Mesenchymal stem cell (in vitro differentiated cells and primary cell): ENCODE results near the gene STX7.

Experiments used
- DNase-seq: peaks from one replicate; pipeline ENCODE4 v3.0.0-alpha.2; 2013
- H2AFZ ChIP-seq: one replicate; pipeline ENCODE4 v1.6.1; 2013; ENCODE audit warnings: low read depth, mild to moderate bottlenecking, control low read depth, inconsistent platforms, low read length, moderate library complexity
- H2AK5ac ChIP-seq: 2 replicates; pipeline ENCODE4 v1.6.1; 2013; ENCODE audit warnings: low read length, moderate library complexity, mild to moderate bottlenecking, inconsistent platforms; ENCODE audit not compliant: severe bottlenecking
- H2BK120ac ChIP-seq: one replicate; pipeline ENCODE4 v1.6.1; 2013; ENCODE audit warnings: low read depth, mild to moderate bottlenecking, inconsistent platforms, low read length, moderate library complexity
- H2BK12ac ChIP-seq, 2 experiments: one replicate each; pipeline ENCODE4 v1.6.1; 2013; ENCODE audit warnings: inconsistent platforms in 2 of 2, low read length in 2 of 2, mild to moderate bottlenecking in 2 of 2, moderate library complexity in 2 of 2, control low read depth in 1 of 2
- H2BK15ac ChIP-seq: one replicate; pipeline ENCODE4 v1.6.1; 2013; ENCODE audit warnings: mild to moderate bottlenecking, low read depth, inconsistent platforms; ENCODE audit not compliant: poor library complexity, severe bottlenecking
- H2BK5ac ChIP-seq: 2 replicates; pipeline ENCODE4 v1.6.1; 2013; ENCODE audit warnings: low read depth, mild to moderate bottlenecking, low read length, control low read depth, inconsistent platforms; ENCODE audit not compliant: poor library complexity, severe bottlenecking
- H3K14ac ChIP-seq, 2 experiments: one replicate each; pipeline ENCODE4 v1.6.1; 2013; ENCODE audit warnings: inconsistent platforms in 2 of 2, low read length in 2 of 2, control low read depth in 1 of 2, mild to moderate bottlenecking in 1 of 2, moderate library complexity in 1 of 2
- H3K18ac ChIP-seq, 2 experiments: one replicate each; pipeline ENCODE4 v1.6.1; 2013; ENCODE audit warnings: inconsistent platforms in 2 of 2, low read length in 2 of 2, control low read depth in 1 of 2, low read depth in 1 of 2, mild to moderate bottlenecking in 1 of 2
- H3K23ac ChIP-seq, 2 experiments: one replicate each; pipeline ENCODE4 v1.6.1; 2013; ENCODE audit warnings: inconsistent platforms in 2 of 2, low read length in 2 of 2, mild to moderate bottlenecking in 2 of 2, moderate library complexity in 2 of 2, control low read depth in 1 of 2
- H3K27ac ChIP-seq: 2 replicates; pipeline ENCODE4 v1.5.1; 2013; ENCODE audit warnings: mild to moderate bottlenecking, moderate library complexity, low read length, control low read depth, inconsistent platforms; ENCODE audit not compliant: poor library complexity, severe bottlenecking
- H3K27me3 ChIP-seq, 2 experiments: 2 replicates each; pipeline versions ENCODE4 v1.6.1 to v1.7.0; 2013; ENCODE audit warnings: low read length in 2 of 2, mild to moderate bottlenecking in 2 of 2, moderate library complexity in 2 of 2, control low read depth in 1 of 2, inconsistent platforms in 1 of 2; ENCODE audit not compliant: control insufficient read depth in 1 of 2, insufficient read depth in 1 of 2
- H3K36me3 ChIP-seq, 2 experiments: 2 replicates each; pipeline versions ENCODE4 v1.6.1 to v1.7.0; 2013; ENCODE audit warnings: low read length in 2 of 2, control low read depth in 1 of 2, inconsistent platforms in 1 of 2, low read depth in 1 of 2, mild to moderate bottlenecking in 1 of 2; ENCODE audit not compliant: insufficient read depth in 2 of 2, control insufficient read depth in 1 of 2
- H3K4ac ChIP-seq, 2 experiments: one replicate each; pipeline ENCODE4 v1.6.1; 2013; ENCODE audit warnings: inconsistent platforms in 2 of 2, low read length in 2 of 2, mild to moderate bottlenecking in 2 of 2, moderate library complexity in 2 of 2, control low read depth in 1 of 2, low read depth in 1 of 2
- H3K4me1 ChIP-seq: 2 replicates; pipeline ENCODE4 v1.6.1; 2013; ENCODE audit warnings: low read depth, low read length, control low read depth; ENCODE audit not compliant: control insufficient read depth, insufficient read depth
- H3K4me2 ChIP-seq: 2 replicates; pipeline ENCODE4 v1.6.1; 2013; ENCODE audit warnings: low read length, mild to moderate bottlenecking, inconsistent platforms; ENCODE audit not compliant: poor library complexity, severe bottlenecking
- H3K4me3 ChIP-seq, 2 experiments: 2 replicates each; pipeline versions ENCODE4 v1.5.1 to v1.7.0; 2013; ENCODE audit warnings: low read length in 2 of 2, mild to moderate bottlenecking in 2 of 2, control low read depth in 1 of 2, low read depth in 1 of 2; ENCODE audit not compliant: insufficient read depth in 1 of 2
- H3K79me1 ChIP-seq: replicated peaks from 2 replicates; pipeline ENCODE4 v1.6.1; 2013; ENCODE audit warnings: mild to moderate bottlenecking, control low read depth, low read length, inconsistent platforms; ENCODE audit not compliant: poor library complexity, severe bottlenecking
- H3K9ac ChIP-seq: 2 replicates; pipeline ENCODE4 v1.7.0; 2013; ENCODE audit warnings: mild to moderate bottlenecking, low read length, moderate library complexity
- H3K9me3 ChIP-seq: 2 replicates; pipeline ENCODE4 v1.7.0; 2013; ENCODE audit warnings: mild to moderate bottlenecking, low read length; ENCODE audit not compliant: control insufficient read depth
- H4K8ac ChIP-seq: one replicate; pipeline ENCODE4 v1.6.1; 2013; ENCODE audit warnings: inconsistent platforms, mild to moderate bottlenecking, low read length, moderate library complexity
- H4K91ac ChIP-seq: one replicate; pipeline ENCODE4 v1.6.1; 2013; ENCODE audit warnings: mild to moderate bottlenecking, low read length, inconsistent platforms
- WGBS: methylation state at CpG from one replicate; pipeline ENCODE4 v1.1.7; 2013; ENCODE audit warnings: mixed read lengths; 5-methylcytosine and 5-hydroxymethylcytosine counted together

Gene STX7

GRCh38 chr6:132478674-132479073 lies 34.2 kb downstream of the STX7 start:
- Histone ChIP-seq H3K14ac (no peak overlapping the region), H3K36me3 (peaks cover 0 to 21% of the 10 kb centered on the region in 2 experiments), H2BK120ac (no peak overlapping the region), H3K23ac (no peak overlapping the region), H3K27me3 (no peaks in the 10 kb centered on the region), H3K4me2 (no peak overlapping the region), H3K4ac (no peak overlapping the region), H3K4me1 (no peaks in the 10 kb centered on the region), H4K8ac (no peak overlapping the region), H2AFZ (no peak overlapping the region), H3K18ac (no peak overlapping the region), H3K9ac (no peak overlapping the region), H3K27ac (no peak overlapping the region), H3K4me3 (no peak overlapping the region), H3K79me1 (peaks cover 28% of the 10 kb centered on the region), H3K9me3 (no peaks in the 10 kb centered on the region), H4K91ac (no peak overlapping the region), H2BK5ac (no peak overlapping the region), H2BK12ac (no peak overlapping the region), H2AK5ac (no peak overlapping the region), H2BK15ac (no peak overlapping the region)
- WGBS, result 98% methylated on average over 5 of the region's 5 CpGs
- DNase-seq, result no peak

- Histone ChIP-seq H3K36me3 (peaks cover 0 to 23% of the 10 kb centered on the region in 2 experiments), H4K91ac (no peak overlapping the region), H3K27ac (no peak overlapping the region), H3K23ac (no peak overlapping the region), H2BK5ac (no peak overlapping the region), H3K27me3 (no peaks in the 10 kb centered on the region), H2BK12ac (no peak overlapping the region), H3K79me1 (peaks cover 26% of the 10 kb centered on the region), H3K4me3 (no peak overlapping the region), H3K4me1 (no peaks in the 10 kb centered on the region), H3K18ac (no peak overlapping the region), H3K4ac (no peak overlapping the region), H3K9ac (no peak overlapping the region), H3K4me2 (no peak overlapping the region), H3K14ac (no peak overlapping the region), H4K8ac (no peak overlapping the region), H2AK5ac (no peak overlapping the region), H2BK15ac (no peak overlapping the region), H3K9me3 (no peaks in the 10 kb centered on the region), H2AFZ (no peak overlapping the region), H2BK120ac (no peak overlapping the region)
- 95% methylated on average over 1 of the region's 2 CpGs for WGBS
- no peak for DNase-seq
Observed at GRCh38 chr6:132478266-132478665, 34.6 kb downstream of the STX7 start.

GRCh38 chr6:132476688-132477087 lies 36.2 kb downstream of the STX7 start:
- Histone ChIP-seq H3K27ac (no peak overlapping the region), H3K4me1 (no peaks in the 10 kb centered on the region), H2BK15ac (no peak overlapping the region), H3K14ac (no peak overlapping the region), H3K79me1 (peaks cover 31% of the 10 kb centered on the region), H3K27me3 (no peaks in the 10 kb centered on the region), H3K36me3 (peaks cover 3 to 39% of the 10 kb centered on the region in 2 experiments), H2BK120ac (no peak overlapping the region), H3K4me2 (no peak overlapping the region), H2BK12ac (no peak overlapping the region), H3K9me3 (no peaks in the 10 kb centered on the region), H3K18ac (no peak overlapping the region), H4K91ac (no peak overlapping the region), H3K9ac (peak overlapping the region; percentile 14), H3K4ac (no peak overlapping the region), H3K23ac (no peak overlapping the region), H2AFZ (no peak overlapping the region), H3K4me3 (no peak overlapping the region), H2AK5ac (no peak overlapping the region), H4K8ac (no peak overlapping the region), H2BK5ac (no peak overlapping the region)
- no peak for DNase-seq
- WGBS, result no CpG with 5 or more reads among the region's 4 CpGs

- Histone ChIP-seq H3K23ac (no peak overlapping the region), H3K27me3 (no peaks in the 10 kb centered on the region), H2BK12ac (no peak overlapping the region), H4K8ac (no peak overlapping the region), H3K14ac (no peak overlapping the region), H3K36me3 (peaks cover 3 to 47% of the 10 kb centered on the region in 2 experiments), H3K4me1 (no peaks in the 10 kb centered on the region), H3K4me2 (no peak overlapping the region), H2BK120ac (no peak overlapping the region), H3K79me1 (peaks cover 33% of the 10 kb centered on the region), H3K18ac (no peak overlapping the region), H2AFZ (no peak overlapping the region), H3K4ac (no peak overlapping the region), H4K91ac (no peak overlapping the region), H2BK15ac (no peak overlapping the region), H2AK5ac (no peak overlapping the region), H3K4me3 (no peak overlapping the region), H3K27ac (no peak overlapping the region), H3K9ac (no peak overlapping the region), H3K9me3 (no peaks in the 10 kb centered on the region), H2BK5ac (no peak overlapping the region)
- DNase-seq, result no peak
- 100% methylated on average over 1 of the region's 1 CpG for WGBS
Observed at GRCh38 chr6:132475925-132476324, 37.0 kb downstream of the STX7 start.
